GM21717 (cell line): ENCODE measurements around the gene ELMOD1.
"Not testable (repeated sequence)": the region's sequence is repeated elsewhere in the genome, so short reads cannot be mapped to it uniquely, and the experiment has no call there.

Experiments used
- ATAC-seq: cut with Tn5 transposase; IDR thresholded peaks from one replicate; pipeline ENCODE4 v1.9.1; 2021; ENCODE audit warnings: mild to moderate bottlenecking, moderate library complexity; ENCODE audit not compliant: unreplicated experiment

ELMOD1 gene

DNA sequence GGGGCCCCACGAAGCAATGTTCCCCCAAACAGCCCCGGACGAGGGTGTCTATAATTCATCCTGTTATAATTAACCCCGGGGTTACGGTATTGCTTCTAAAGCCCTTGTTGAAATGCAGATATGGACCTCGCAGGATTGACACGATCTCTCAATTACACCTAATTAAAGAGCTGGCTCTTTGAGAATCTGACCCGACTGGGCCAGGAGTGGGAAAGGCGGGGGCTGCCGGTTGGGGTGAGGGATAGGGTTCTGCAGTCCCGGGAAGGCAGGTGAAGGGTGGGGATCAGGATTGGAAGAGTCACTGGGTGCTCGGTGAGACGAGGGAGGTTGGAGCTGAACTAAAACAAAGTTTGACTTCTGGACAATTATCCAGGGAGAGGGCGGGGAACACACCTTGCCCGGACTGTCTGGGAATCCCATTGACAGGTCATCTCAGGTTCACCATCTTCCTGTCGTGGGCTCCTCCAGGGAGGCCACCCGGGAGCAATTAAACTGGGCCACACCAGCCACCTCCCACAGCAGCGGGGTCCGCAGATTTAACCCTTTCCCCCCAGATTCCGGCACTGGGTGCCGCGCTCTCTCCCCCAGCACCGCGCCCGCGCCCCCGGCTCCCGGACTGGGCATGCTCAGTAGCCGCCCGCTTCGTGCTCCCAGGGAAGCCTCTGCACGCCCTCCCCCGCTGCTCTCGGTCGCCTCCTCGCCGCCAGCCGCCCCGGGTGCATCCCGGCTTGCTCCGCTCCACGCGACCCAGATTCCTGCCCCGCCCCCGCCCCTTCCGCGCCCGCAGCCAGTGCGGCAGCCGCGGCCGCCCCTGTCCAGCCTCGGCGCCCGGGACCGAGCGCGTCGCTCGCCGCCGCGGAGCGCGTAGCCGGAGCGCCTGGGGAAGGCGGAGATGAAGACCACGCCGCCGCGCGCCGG is at the start of gene ELMOD1:
Gene ELMOD1, plus strand, starts transcription at position 688 of the 918 bp plus-strand sequence. CDS start 27,043 bp downstream, outside the sequence.
- ATAC-seq: peak; percentile 48

- ATAC-seq: no peak
Measured at GRCh38 chr11:107545101-107545514, 45.8 kb upstream of the ELMOD1 start.

DNA sequence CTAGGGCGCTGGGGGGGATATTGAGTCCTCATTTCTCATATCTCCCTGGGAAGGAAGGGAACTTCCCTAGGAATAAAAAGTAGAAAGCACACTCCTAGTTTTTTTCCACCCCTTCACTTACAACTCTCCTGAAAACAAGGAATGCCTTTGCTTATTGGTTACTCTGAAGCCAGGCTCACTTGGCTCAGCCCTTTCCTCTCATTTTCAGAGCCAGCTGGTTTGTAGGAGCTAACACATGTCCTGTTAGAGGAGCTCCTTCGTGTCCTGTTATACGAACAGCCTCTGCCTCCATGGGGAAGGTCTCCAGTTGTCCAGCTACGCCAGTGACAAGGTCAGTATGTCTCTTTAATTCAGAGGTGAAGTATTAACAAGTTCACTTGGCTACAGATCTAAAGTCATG is 43.0 kb upstream of the ELMOD1 start:
- ATAC-seq: no peak

DNA sequence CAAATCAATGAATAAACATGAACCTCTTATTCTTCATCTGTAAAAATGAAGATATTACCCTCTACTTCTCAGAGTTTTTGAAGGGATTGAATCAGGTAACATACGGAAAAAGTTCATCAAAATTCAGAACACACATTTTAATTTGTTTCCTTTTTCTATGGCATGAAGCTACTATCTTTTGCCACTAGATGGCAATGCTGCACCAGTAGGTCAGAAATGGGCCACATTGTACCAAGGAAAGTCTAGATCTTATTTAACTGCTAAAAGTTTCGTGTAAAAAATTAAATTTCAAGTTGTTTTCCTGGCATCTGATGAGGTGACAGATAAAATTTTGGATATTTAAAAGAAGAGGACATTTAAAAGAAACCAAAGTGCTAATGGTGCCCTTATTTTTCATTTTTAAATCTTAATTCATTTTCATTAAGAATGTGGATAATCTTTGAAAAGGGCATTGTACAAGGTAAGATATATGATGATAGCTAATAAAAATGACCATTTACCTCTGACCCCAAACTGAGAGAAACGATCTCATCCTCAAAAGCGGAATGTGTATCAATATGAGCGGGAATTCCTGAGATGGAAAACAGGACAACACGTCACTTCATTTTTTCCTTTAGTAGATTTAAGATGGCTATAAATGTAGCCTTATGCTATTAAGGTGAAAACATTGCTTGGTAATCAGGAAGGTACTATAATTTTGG is 41.5 kb upstream of the ELMOD1 start:
- ATAC-seq: no peak

- no peak for ATAC-seq
Measured at GRCh38 chr11:107549954-107550285, 41.0 kb upstream of the ELMOD1 start.

GRCh38 chr11:107550304-107550703 is 40.6 kb upstream of the ELMOD1 start:
- ATAC-seq: no peak

DNA sequence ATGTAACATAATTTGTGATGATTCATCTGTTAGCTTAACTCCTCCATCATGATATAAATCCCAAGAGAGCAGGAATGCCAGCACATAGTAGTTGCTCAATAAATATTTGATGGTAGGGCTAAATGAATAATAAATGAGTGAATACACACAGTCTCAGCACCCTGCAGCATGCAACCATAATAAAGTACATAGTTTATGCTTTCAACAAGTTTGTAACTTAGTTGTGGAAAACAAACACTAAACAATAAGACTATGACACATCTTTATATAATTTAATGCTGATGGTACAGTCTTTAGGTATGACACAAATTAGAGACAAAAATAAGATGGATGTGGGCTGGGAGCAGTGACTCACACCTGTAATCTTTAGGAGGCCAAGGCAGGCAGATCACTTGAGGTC is 29.3 kb upstream of the ELMOD1 start:
- ATAC-seq: no peak

DNA sequence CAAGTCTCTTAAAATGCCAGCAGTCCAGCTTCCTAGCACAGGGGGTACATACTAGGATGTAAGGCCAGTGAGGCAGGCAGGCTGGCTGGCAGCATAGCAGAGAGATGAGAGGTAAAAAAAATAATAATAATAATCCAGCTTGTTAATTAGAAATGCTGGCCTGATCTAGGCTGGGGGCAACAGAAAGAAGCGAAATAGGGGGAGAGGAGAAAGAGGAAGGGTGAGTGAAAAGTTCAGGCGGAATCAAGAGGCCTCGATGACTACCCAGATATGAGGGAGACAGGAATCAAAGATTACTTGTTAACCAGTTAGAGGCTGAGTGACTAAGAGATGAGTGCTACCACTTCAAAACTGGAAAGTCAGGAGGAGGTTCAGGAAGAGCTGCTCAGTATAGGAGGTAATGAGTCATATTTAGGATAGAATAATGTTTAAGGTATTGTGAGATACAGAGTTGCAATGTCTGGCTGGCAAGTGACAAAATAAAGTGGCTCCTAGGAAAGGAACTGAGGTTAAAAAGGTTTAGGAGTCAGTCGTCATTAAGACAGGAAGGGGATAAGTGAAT is 28.2 kb upstream of the ELMOD1 start:
- ATAC-seq: no peak

GRCh38 chr11:107563702-107564101 is 27.2 kb upstream of the ELMOD1 start:
- ATAC-seq: no peak

DNA sequence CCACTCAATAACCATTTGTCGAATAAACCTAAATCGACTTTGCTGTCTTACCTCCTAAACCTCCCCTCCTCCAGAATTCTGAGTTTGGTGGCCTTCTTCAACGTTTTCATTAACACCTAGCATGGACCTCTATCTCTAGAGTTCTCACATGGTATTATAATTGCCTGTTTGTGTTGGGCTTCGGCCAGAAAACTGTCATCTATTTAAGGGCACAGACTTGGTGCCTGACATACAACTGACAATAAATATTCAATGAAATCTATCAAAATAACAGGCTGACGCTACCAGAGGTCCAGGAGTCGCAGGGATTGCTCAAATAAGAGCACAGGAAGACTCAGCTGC is 26.1 kb upstream of the ELMOD1 start:
- peak; percentile 6 for ATAC-seq

DNA sequence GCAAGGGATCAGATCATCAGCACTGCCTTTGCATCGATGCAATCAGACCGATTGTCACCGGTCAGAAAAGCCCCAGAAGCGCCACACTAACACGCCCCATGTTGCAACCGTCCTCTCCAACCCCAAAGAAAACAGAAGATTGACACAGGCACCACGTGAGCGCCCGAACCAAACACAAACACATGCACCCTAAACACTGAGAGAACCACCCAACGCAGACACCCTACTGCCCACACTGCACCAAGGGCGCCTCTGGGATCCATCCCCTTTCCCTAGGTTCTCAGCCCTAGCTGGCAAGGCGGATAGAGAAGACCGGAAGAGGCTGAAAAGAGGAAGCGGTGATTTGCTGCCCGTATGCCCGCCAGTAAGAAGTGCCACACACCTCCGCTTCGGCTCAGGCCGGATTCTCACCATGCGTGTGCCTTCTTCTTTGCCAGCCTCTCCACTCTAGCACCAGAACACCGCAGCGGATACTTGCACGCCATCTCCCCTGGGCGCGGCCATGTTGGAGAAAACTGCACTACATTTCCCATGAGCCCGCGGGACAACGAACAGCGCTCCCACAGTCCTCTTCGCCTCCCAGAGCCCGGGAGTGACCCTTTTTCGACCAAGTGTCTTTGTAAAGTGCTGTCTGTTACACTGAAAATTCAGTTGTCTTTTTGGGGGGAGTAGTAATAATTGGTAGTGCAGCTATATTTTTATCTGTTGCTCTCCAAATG is 25.6 kb upstream of the ELMOD1 start, which contains the start of gene ALKBH8:
Gene ALKBH8, minus strand, starts transcription at position 517 of the 719 bp plus-strand sequence. CDS start 4,842 bp downstream, outside the sequence.
- peak; percentile 86 for ATAC-seq

DNA sequence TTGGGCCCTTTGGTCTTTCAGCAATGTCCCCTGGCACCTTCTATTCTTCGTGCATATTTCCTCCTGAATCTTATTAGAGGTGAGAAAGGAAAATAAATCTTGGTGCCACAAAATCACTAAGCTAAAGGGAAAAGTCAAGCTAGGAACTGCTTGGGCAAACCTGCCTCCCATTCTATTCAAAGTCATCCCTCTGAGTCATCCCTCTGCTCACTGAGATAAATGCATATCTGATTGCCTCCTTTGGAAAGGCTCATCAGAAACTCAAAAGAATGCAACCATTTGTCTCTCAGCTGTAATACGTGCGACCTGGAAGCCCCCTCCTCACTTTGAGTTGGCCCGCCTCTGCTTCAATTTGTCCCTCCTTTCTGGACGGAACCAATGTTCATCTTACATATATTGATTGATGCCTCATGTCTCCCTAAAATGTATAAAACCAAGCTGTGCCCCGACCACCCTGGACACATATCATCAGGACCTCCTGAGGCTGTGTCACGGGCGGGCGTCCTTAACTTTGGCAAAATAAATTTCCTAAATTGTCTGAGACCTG is 24.9 kb upstream of the ELMOD1 start:
- peak; percentile 0 for ATAC-seq

- no peak for ATAC-seq
Measured at GRCh38 chr11:107566569-107566968, 24.4 kb upstream of the ELMOD1 start.

DNA sequence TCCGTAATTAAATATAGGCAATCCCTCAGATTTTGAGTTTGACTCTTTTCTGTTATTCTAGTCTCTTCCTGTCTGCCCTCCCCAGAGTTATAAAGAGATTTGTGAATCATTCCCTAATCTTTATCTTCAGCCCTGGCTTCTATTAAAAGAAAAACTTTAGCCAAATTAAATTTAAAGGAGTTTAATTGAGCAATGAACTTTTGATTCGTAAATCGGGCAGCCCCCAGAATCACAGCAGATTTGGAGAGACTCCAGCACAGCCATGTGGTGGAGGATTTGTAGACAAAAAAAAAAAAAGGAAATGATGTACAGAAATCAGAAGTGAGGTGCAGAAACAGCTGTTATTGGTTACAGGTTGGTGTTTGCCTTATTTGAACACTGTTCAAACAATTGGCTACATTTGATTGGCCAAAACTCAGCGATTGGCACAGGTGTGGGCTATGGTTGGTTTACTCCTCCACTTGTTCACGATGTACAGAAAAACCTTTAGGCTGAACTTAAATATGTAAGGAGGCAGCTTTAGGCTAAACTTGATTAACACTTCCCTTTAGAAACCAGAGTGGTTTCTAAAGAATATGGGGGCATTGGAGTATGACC is 23.1 kb upstream of the ELMOD1 start:
- no peak for ATAC-seq

DNA sequence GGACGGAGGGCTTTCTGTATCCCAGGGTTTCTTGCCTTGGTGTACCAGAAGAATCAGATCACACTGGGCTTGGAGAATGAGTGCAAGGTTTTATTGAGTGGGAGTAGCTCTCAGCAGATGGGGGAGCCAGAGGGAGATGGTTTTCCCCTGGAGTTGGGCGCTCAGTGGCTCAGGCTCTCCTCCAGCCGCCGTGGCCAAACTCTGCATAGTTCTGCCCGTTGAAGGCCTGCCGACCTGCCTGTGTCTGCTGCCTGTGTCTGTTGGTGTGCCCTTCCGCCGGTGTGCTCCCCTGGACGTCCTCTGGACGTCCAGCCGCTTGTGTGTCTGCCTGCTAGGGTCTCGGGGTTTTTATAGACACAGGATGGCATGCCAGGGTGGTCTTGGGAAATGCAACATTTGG is 20.9 kb upstream of the ELMOD1 start:
- no peak for ATAC-seq

- ATAC-seq: no peak
Measured at GRCh38 chr11:107573438-107573837, 17.5 kb upstream of the ELMOD1 start.

- ATAC-seq: not testable (repeated sequence)
Measured at GRCh38 chr11:107576497-107577345, 14.2 kb upstream of the ELMOD1 start.

DNA sequence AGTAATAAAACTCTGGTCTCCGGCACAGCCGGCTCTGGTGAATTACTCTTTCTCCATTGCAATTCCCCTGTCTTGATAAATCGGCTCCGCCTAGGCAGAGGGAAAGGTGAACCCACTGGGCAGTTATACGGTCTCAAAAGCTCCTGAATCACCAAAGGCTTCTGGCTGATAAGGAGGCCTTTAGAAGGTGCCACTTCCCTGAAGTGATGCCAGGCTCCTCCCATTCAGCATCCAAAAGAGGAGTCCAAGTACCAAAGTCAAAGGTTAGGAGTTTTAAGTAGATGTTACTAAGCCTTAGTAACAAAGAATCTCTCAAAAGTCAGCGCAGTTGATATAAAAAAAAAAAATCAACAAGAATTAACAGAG is 13.6 kb upstream of the ELMOD1 start:
- no peak for ATAC-seq

DNA sequence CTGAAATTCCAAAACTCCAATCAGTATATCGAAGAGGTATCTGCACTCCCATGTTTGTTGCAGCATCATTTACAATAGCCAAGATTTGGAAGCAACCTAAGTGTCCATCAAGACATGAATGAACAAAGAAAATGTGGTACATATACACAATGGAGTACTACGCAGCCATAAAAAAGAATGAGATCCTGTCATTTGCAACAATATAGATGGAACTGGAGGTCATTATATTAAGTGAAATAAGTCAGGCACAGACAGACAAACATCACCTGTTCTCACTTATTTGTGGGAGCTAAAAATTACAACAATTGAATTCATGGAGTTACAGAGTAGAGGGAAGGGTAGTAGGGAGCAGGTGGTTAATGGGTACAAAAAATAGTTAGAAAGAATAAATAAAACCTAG is 11.8 kb upstream of the ELMOD1 start:
- not testable (repeated sequence) for ATAC-seq

- no peak for ATAC-seq
Measured at GRCh38 chr11:107581147-107581546, 9.8 kb upstream of the ELMOD1 start.
